Cardiac muscle cell (in vitro differentiated cells and primary cell): ENCODE data around the gene TMC7. TPM values are rescaled to one million over a fixed set of nuclear protein-coding genes. Genes with fewer than 3 reads are reported as not detected.

Experiments
- DNase-seq, 2 donors: peaks; one replicate each; pipeline versions ENCODE4 v3.0.0 to v3.0.0-alpha.2; 2010 to 2017; ENCODE audit warnings: low read depth in 1 of 2, low spot score in 1 of 2
- H3K27ac ChIP-seq: fragments of 200-600 bp; sonication (generic); 2 replicates; pipeline ENCODE4 v1.5.1; 2016
- H3K27me3 ChIP-seq: fragments of 200-600 bp; sonication (generic); 2 replicates; pipeline ENCODE4 v1.6.0; 2016; ENCODE audit warnings: control low read depth
- H3K36me3 ChIP-seq: fragments of 200-600 bp; sonication (generic); 2 replicates; pipeline ENCODE4 v1.5.1; 2016; ENCODE audit warnings: control low read depth
- H3K4me1 ChIP-seq: fragments of 200-600 bp; sonication (generic); 2 replicates; pipeline ENCODE4 v1.8.1; 2017; ENCODE audit warnings: low read depth, mild to moderate bottlenecking, mixed run types
- H3K4me3 ChIP-seq: fragments of 200-600 bp; sonication (generic); 2 replicates; pipeline ENCODE4 v1.5.1; 2016; ENCODE audit warnings: mild to moderate bottlenecking
- H3K9me3 ChIP-seq: fragments of 200-600 bp; sonication (generic); 2 replicates; pipeline ENCODE4 v1.5.1; 2017; ENCODE audit warnings: low read depth, mild to moderate bottlenecking, control low read depth
- CTCF ChIP-seq: IDR thresholded peaks from 2 replicates; pipeline ENCODE4 v1.5.1; 2012; ENCODE audit warnings: low read depth, mild to moderate bottlenecking, low read length
- polyA plus RNA-seq: library from polyadenylated mRNA; unstranded; fragments of >200 nt; fragmentation: Nextera tagmentation; extraction: Ambion mirVana; gene quantifications from 2 replicates; pipeline ENCODE4 v1.2.1, GENCODE V29; 2016
- total RNA-seq: library from RNA; depleted of rRNA; stranded (reverse); fragments of >200 nt; gene quantifications from 2 replicates; pipeline ENCODE4 v1.2.3, GENCODE V29; 2016

The TMC7 gene
- total and polyA plus RNA-seq, 2 experiments from 2014 or later: 1.5 to 4.6 TPM

DNA sequence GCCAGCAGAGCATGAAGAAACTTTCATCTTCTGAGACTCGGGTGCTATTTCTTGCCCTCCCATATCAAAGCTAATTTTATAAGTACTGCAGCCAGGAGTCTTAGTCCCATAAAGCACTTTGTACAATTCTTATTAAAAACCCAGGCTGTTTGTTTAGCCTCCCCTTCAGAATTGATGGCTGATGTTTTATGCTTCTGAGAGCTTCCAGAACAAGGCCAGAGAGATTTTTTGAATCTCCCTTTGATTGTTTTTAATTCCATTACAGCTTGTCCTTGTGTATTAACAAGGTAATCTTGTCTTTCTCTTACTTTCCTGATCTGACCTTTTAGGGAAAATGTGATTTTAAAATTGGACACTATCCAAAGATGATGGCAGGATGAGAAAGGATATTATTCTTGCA, 99.9 kb downstream of the TMC7 start:
- H3K36me3 ChIP-seq: peaks cover 7% of the 10 kb centered on the region
- no peak overlapping the region for H3K27ac ChIP-seq
- no peaks in the 10 kb centered on the region for H3K9me3 ChIP-seq
- TF ChIP-seq CTCF: no peak
- H3K4me1 ChIP-seq: peaks cover 6% of the 10 kb centered on the region
- no peaks in the 10 kb centered on the region for H3K27me3 ChIP-seq
- DNase-seq: no peak
- H3K4me3 ChIP-seq: no peak overlapping the region

GRCh38 chr16:19084139-19084538, 100.4 kb downstream of the TMC7 start:
- H3K36me3 ChIP-seq: peaks cover 2% of the 10 kb centered on the region
- peaks cover 6% of the 10 kb centered on the region for H3K4me1 ChIP-seq
- H3K9me3 ChIP-seq: no peaks in the 10 kb centered on the region
- no peak overlapping the region for H3K4me3 ChIP-seq
- TF ChIP-seq CTCF: no peak
- no peak overlapping the region for H3K27ac ChIP-seq
- H3K27me3 ChIP-seq: no peaks in the 10 kb centered on the region
- DNase-seq: no peak

GRCh38 chr16:19084879-19085278, 101.1 kb downstream of the TMC7 start:
- Histone ChIP-seq H3K4me3 (no peak overlapping the region), H3K27ac (no peak overlapping the region), H3K9me3 (no peaks in the 10 kb centered on the region), H3K4me1 (peaks cover 6% of the 10 kb centered on the region), H3K27me3 (no peaks in the 10 kb centered on the region), H3K36me3 (no peaks in the 10 kb centered on the region)
- DNase-seq: no peak
- TF ChIP-seq CTCF: no peak

DNA sequence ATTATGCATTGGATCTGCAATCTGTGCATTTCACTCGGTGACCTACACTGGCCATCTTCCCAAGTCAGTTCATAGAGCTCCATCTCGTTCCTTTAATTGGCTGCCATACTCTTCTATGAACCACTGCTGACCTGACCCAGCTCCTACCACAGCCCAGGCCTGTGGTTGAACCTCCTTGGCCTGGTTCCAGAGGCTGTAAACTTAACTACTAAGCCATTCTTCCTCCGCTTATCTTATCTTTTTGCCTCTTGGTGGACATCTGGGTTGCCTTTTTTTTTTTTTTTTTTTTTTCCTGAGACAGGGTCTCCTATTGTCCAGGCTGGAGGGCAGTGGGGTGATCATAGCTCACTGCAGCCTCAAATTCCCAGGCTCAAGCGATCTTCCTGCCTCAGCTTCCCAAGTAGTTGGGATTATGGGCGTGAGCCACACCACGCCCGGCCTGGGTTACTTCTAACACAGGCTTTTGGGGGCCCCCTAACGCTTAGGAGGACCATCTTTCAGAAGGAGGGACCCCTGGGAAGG, 102.0 kb downstream of the TMC7 start:
- TF ChIP-seq CTCF: no peak
- Histone ChIP-seq H3K9me3 (no peaks in the 10 kb centered on the region), H3K4me3 (no peak overlapping the region), H3K36me3 (no peaks in the 10 kb centered on the region), H3K27ac (no peak overlapping the region), H3K4me1 (peaks cover 6% of the 10 kb centered on the region), H3K27me3 (no peaks in the 10 kb centered on the region)
- peak; percentile 12 to 67 for DNase-seq

DNA sequence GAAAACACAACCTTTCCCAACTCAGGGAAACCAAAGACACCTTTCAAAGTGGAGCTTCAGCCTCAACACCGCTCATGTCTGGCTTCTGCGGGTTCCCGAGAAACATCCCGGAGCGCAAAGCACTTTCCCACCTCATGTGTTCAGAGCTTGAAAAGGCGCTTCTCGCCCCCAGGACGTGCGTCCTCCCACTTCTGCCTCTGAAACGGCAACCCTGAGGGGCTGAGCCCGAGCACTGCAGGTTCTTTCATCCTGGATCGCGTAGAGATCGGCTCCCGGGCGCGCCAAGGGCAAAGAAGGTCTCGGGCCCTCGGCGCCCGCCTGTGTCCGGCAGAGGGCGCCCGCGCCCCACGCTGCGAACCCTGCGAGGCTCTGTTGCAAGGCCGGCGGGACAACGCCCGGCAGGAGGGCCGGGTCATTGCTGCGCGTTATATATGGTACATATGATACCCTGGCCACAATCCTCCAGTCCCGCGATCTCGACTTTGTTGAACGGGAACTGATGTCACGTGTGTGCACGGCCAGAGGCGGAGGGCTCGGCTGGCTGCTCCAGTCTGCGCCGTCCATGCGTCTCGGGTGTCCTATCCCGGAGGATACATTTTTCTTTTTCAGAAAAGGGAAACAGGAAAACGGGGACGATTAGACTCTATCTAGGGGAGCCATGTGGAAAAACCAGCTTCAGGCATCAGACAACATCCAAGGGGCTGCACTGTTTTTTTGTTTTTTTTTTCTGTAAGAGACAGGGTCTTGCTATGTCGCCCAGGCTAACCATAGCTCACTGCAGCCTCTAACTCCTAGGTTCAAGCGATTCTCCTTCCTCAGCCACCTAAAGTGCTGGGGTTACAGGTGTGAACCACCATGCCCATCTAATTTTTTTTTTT, 102.8 kb downstream of the TMC7 start:
- Histone ChIP-seq H3K36me3 (no peaks in the 10 kb centered on the region), H3K4me1 (peaks cover 6% of the 10 kb centered on the region), H3K27me3 (no peaks in the 10 kb centered on the region), H3K4me3 (no peak overlapping the region), H3K27ac (no peak overlapping the region), H3K9me3 (no peaks in the 10 kb centered on the region)
- peak; percentile 84 to 95 for DNase-seq
- TF ChIP-seq CTCF: peak; percentile 98
